Peyer's patch (tissue), 4 donors: ENCODE results near the gene COL6A3.

Source experiments
- CTCF ChIP-seq, 6 experiments: fragments of 450-650 bp in 4 of 6; fragments of 200-600 bp in 2 of 6; sonication (generic) in 1 of 6; IDR thresholded peaks; one replicate each; pipeline ENCODE4 v1.5.1; 2017 to 2019; ENCODE audit warnings: antibody characterized with exemption in 6 of 6, mild to moderate bottlenecking in 3 of 6, moderate library complexity in 1 of 6
- POLR2A ChIP-seq, 2 donors: fragments of 450-650 bp; IDR thresholded peaks; one replicate each; pipeline ENCODE4 v1.5.1; 2017; ENCODE audit warnings: antibody characterized with exemption in 2 of 2, mild to moderate bottlenecking in 2 of 2, moderate library complexity in 2 of 2

DNA sequence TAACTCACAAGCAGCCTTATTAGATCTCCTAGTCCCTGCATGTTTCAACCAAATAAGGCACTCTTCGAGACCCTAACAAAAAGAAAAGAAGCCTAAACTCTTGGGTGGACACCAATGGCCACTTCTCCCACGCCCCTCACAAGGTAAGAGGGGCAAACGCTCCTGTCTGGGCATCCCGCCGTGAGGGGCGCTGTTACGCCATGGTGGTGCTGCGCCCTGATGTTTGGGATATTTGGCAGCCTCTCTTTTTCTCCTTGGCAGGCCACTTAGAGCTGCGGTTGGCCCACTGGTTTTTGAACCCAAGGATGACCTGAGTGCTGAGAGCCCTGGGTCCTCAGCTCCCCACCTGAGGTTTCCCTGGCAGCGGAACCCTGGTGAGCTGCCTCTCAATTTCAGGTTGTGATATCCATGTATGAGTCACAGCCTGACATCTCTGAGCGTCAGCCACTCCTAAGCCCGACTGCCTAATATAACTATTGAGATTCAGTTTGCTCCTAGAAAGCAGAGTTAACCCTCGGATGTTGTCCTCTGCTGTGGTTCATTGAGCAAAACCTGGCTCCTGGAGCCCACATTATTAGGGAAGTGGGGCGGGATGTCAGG, 103.3 kb downstream of the COL6A3 start:
- no peak for TF ChIP-seq POLR2A (IDR thresholded peaks at IDR 0.05)
- TF ChIP-seq CTCF (IDR thresholded peaks at IDR 0.05) = no peak
